ENCODE data around the gene EPHB2.

DNA sequence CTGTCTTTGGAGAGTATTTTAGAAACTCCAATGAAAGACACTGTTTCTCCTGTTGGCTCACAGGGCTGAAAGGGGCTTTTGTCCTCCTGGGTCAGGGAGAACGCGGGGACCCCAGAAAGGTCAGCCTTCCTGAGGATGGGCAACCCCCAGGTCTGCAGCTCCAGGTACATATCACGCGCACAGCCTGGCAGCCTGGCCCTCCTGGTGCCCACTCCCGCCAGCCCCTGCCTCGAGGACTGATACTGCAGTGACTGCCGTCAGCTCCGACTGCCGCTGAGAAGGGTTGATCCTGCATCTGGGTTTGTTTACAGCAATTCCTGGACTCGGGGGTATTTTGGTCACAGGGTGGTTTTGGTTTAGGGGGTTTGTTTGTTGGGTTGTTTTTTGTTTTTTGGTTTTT lies 203.5 kb downstream of the EPHB2 start:
- TF ChIP-seq CTCF (IDR thresholded peaks at IDR 0.05) (no peak), POLR2A (IDR thresholded peaks at IDR 0.05) (no peak), POLR2AphosphoS5 (IDR thresholded peaks at IDR 0.05; ENCODE audit: insufficient read depth in 1 of 2, low read depth in 1 of 2) (no peak)

All from vagina (tissue), 2 donors.